GM12875 (cell line): ENCODE measurements around the gene MED27.
A peak's percentile ranks its signal among the peaks of the same experiment; 100 is the strongest.

ENCODE experiments used
- H3K4me3 ChIP-seq: one replicate; pipeline ENCODE4 v1.5.1; 2011; ENCODE audit warnings: low read depth, low read length, control low read depth
- CTCF ChIP-seq: IDR thresholded peaks from 2 replicates; pipeline ENCODE4 v1.5.1; 2011; ENCODE audit warnings: low read depth, mild to moderate bottlenecking, control low read depth, inconsistent platforms, low read length, moderate library complexity, borderline replicate concordance; ENCODE audit not compliant: insufficient read depth

MED27 gene

GRCh38 chr9:131872702-131873101, 207.0 kb downstream of the MED27 start:
- H3K4me3 ChIP-seq: no peak overlapping the region
- TF ChIP-seq CTCF: no peak

- no peak overlapping the region for H3K4me3 ChIP-seq
- peak; percentile 35; the same call in 1 of the 2 replicates for TF ChIP-seq CTCF
Observed at GRCh38 chr9:131872006-131872405, 207.7 kb downstream of the MED27 start.

- no peak overlapping the region for H3K4me3 ChIP-seq
- no peak for TF ChIP-seq CTCF
Observed at GRCh38 chr9:131870156-131870555, 209.5 kb downstream of the MED27 start.

- no peak for TF ChIP-seq CTCF
- H3K4me3 ChIP-seq: no peak overlapping the region
Observed at GRCh38 chr9:131869348-131869747, 210.3 kb downstream of the MED27 start.

- no peak overlapping the region for H3K4me3 ChIP-seq
- no peak for TF ChIP-seq CTCF
Observed at GRCh38 chr9:131868766-131869165, 210.9 kb downstream of the MED27 start.

GRCh38 chr9:131867611-131868192, 212.0 kb downstream of the MED27 start:
- H3K4me3 ChIP-seq: no peak overlapping the region
- no peak for TF ChIP-seq CTCF

- H3K4me3 ChIP-seq: no peak overlapping the region
- no peak for TF ChIP-seq CTCF
Observed at GRCh38 chr9:131865446-131866195, 214.0 kb downstream of the MED27 start.
